SK-N-SH (cell line): Measurements from ENCODE around the gene SLC24A3. TPM values are rescaled to one million over a fixed set of nuclear protein-coding genes. Genes with fewer than 3 reads are reported as not detected.

Experiments used
- CTCF ChIA-PET: fragments of 300-600, 350-600 bp; formaldehyde crosslinking; extraction: SDS; loops from one replicate; lab custom pipeline; 2021; lab: Yijun Ruan, JAX
- POLR2A ChIA-PET: fragments of 350-600 bp; sonication (Branson Sonifier 250); formaldehyde crosslinking; extraction: SDS; loops from one replicate; lab custom pipeline; 2020; ENCODE audit warnings: antibody characterized with exemption, inconsistent platforms; lab: Yijun Ruan, JAX
- DNase-seq: peaks from one replicate; pipeline ENCODE4 v3.0.0; 2012
- H2AFZ ChIP-seq: fragments of 200-600 bp; sonication (generic); 2 replicates; pipeline ENCODE4 v1.8.1; 2016; ENCODE audit warnings: antibody characterized with exemption, mild to moderate bottlenecking, low read depth
- H3F3A ChIP-seq: fragments of 200-600 bp; sonication (generic); replicated peaks from 2 replicates; pipeline ENCODE3; 2016; ENCODE audit warnings: antibody characterized with exemption, mild to moderate bottlenecking; ENCODE audit not compliant: insufficient read depth
- H3K27ac ChIP-seq, 2 experiments: fragments of 200-500 bp in 1 of 2; fragments of 200-600 bp in 1 of 2; sonication (Bioruptor generic) in 1 of 2; sonication (generic), shearing (Covaris generic) in 1 of 2; 2 replicates each; pipeline versions ENCODE4 v1.5.1 to v1.6.1; 2014 to 2016; ENCODE audit warnings: low read depth in 2 of 2, inconsistent platforms in 1 of 2, low read length in 1 of 2, mild to moderate bottlenecking in 1 of 2, mixed read lengths in 1 of 2
- H3K27me3 ChIP-seq: fragments of 200-600 bp; sonication (generic), shearing (Covaris generic); 2 replicates; pipeline ENCODE4 v1.6.1; 2016; ENCODE audit warnings: mixed run types; ENCODE audit not compliant: insufficient read depth
- H3K36me3 ChIP-seq, 2 experiments: fragments of 200-500 bp in 1 of 2; fragments of 200-600 bp in 1 of 2; sonication (Bioruptor generic) in 1 of 2; sonication (generic) in 1 of 2; replicated peaks in 1 of 2; 2 replicates each; pipeline versions ENCODE3 to v1.5.1; 2014 to 2016; ENCODE audit warnings: low read length in 1 of 2, mild to moderate bottlenecking in 1 of 2; ENCODE audit not compliant: insufficient read depth in 2 of 2, control insufficient read depth in 1 of 2
- H3K4me1 ChIP-seq, 2 experiments: fragments of 200-500 bp in 1 of 2; fragments of 200-600 bp in 1 of 2; sonication (Bioruptor generic) in 1 of 2; sonication (generic), shearing (Covaris generic) in 1 of 2; 2 replicates each; pipeline versions ENCODE4 v1.5.1 to v1.6.1; 2014 to 2016; ENCODE audit warnings: low read depth in 1 of 2, low read length in 1 of 2, mixed run types in 1 of 2; ENCODE audit not compliant: insufficient read depth in 2 of 2, control insufficient read depth in 1 of 2
- H3K4me2 ChIP-seq: fragments of 200-600 bp; sonication (generic), shearing (Covaris generic); 2 replicates; pipeline ENCODE4 v1.6.1; 2017; ENCODE audit warnings: mixed run types
- H3K4me3 ChIP-seq, 2 experiments: fragments of 200-500 bp in 1 of 2; fragments of 200-600 bp in 1 of 2; sonication (Bioruptor generic) in 1 of 2; sonication (generic), shearing (Covaris generic) in 1 of 2; 2 replicates each; pipeline versions ENCODE4 v1.5.1 to v1.8.1; 2014 to 2016; ENCODE audit warnings: low read depth in 2 of 2, inconsistent platforms in 1 of 2, low read length in 1 of 2, mild to moderate bottlenecking in 1 of 2, mixed read lengths in 1 of 2, moderate library complexity in 1 of 2
- H3K79me2 ChIP-seq: fragments of 200-600 bp; sonication (generic); 2 replicates; pipeline ENCODE4 v1.8.1; 2017; ENCODE audit warnings: mild to moderate bottlenecking; ENCODE audit not compliant: insufficient read depth
- H3K9ac ChIP-seq: fragments of 200-600 bp; sonication (generic); 2 replicates; pipeline ENCODE4 v1.6.1; 2017; ENCODE audit warnings: mixed run types
- H3K9me2 ChIP-seq: fragments of 200-600 bp; sonication (generic); 2 replicates; pipeline ENCODE4 v1.6.1; 2017; ENCODE audit warnings: mixed run types
- H3K9me3 ChIP-seq: fragments of 200-600 bp; sonication (generic); 2 replicates; pipeline ENCODE4 v1.6.1; 2017; ENCODE audit warnings: mixed run types, mild to moderate bottlenecking, moderate library complexity
- H4K20me1 ChIP-seq: fragments of 200-600 bp; sonication (generic); 2 replicates; pipeline ENCODE4 v1.6.1; 2017; ENCODE audit warnings: mild to moderate bottlenecking, mixed run types; ENCODE audit not compliant: insufficient read depth
- JUND ChIP-seq: IDR thresholded peaks from 2 replicates; pipeline ENCODE4 v1.4.0; 2012
- NFIC ChIP-seq: IDR thresholded peaks from 2 replicates; pipeline ENCODE4 v1.4.0; 2012; ENCODE audit warnings: borderline replicate concordance
- RAD21 ChIP-seq: IDR thresholded peaks from 2 replicates; pipeline ENCODE4 v1.6.1; 2012; ENCODE audit warnings: mild to moderate bottlenecking, low read length
- TEAD4 ChIP-seq: IDR thresholded peaks from 2 replicates; pipeline ENCODE4 v1.4.0; 2012; ENCODE audit warnings: mild to moderate bottlenecking, borderline replicate concordance; ENCODE audit not compliant: insufficient read depth
- WGBS: methylation state at CpG from one replicate; pipeline ENCODE4 v1.1.6; 2017; ENCODE audit warnings: low lambda C conversion rate; 5-methylcytosine and 5-hydroxymethylcytosine counted together
- polyA plus RNA-seq, 3 experiments: library from polyadenylated mRNA; depleted of rRNA; stranded (reverse); fragments of >200 nt; gene quantifications; 2 replicates each; pipeline ENCODE4 v1.2.3, GENCODE V29; 2012
- TF ChIP-seq, protein P1 (sequence below): fragments of 150-350 bp; IDR thresholded peaks from 2 replicates; pipeline ENCODE4 v1.6.1; 2016; ENCODE audit warnings: mild to moderate bottlenecking, low read depth, low read length
- TF ChIP-seq, protein P2 (sequence below): IDR thresholded peaks from 2 replicates; pipeline ENCODE4 v1.6.1; 2012; ENCODE audit warnings: mild to moderate bottlenecking, low read depth, low read length, moderate library complexity
- TF ChIP-seq, protein P3 (sequence below): IDR thresholded peaks from 2 replicates; pipeline ENCODE4 v1.4.0; 2012; ENCODE audit warnings: low read depth, borderline replicate concordance
- TF ChIP-seq, protein P4 (sequence below): IDR thresholded peaks from 2 replicates; pipeline ENCODE4; 2012

SLC24A3 gene
- polyA plus RNA-seq, 1 of the 3 experiments (the other 2 are of a cell fraction), result not detected

DNA sequence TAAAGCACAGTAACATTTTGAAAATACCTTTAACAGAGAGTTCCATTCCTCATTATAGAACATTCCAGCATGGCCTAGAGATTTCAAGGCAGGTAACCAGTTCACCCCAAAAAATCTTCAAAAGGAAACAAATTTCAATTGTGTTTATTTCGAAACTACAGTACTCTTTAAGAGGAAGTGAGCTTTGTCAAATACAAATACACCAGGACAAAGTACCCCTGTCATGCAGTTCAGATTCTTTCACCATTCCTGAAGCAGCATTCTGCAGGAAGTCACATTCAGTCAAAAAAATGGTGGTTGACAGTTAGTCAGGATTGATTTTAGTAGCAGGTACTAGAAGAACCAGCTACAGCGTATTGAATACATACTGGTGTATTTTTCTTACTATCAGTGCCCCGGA, 456.0 kb downstream of the SLC24A3 start:
- H3F3A ChIP-seq, result no peaks in the 10 kb centered on the region
- H3K27ac ChIP-seq, result no peak overlapping the region
- no peaks in the 10 kb centered on the region for H3K4me1 ChIP-seq
- H3K36me3 ChIP-seq, result no peaks in the 10 kb centered on the region
- no peak for TF ChIP-seq TEAD4
- no peak overlapping the region for H2AFZ ChIP-seq
- H3K27me3 ChIP-seq, result peaks cover 55% of the 10 kb centered on the region; the same call in 1 of the 2 replicates
- no peaks in the 10 kb centered on the region for H3K9me2 ChIP-seq
- H3K4me2 ChIP-seq, result no peak overlapping the region
- DNase-seq, result no peak
- CTCF ChIA-PET, result interaction anchor here (1.2 kb wide), 1 partner anchor 40 kb away, joined by 3 read pairs; no protein-coding TSS in a partner anchor
- POLR2A ChIA-PET, result no interaction called here
- H3K9me3 ChIP-seq, result no peaks in the 10 kb centered on the region
- 31% methylated on average over 3 of the region's 3 CpGs for WGBS
- H3K79me2 ChIP-seq, result no peaks in the 10 kb centered on the region
- no peaks in the 10 kb centered on the region for H4K20me1 ChIP-seq
- no peak overlapping the region for H3K4me3 ChIP-seq
- H3K9ac ChIP-seq, result no peak overlapping the region

DNA sequence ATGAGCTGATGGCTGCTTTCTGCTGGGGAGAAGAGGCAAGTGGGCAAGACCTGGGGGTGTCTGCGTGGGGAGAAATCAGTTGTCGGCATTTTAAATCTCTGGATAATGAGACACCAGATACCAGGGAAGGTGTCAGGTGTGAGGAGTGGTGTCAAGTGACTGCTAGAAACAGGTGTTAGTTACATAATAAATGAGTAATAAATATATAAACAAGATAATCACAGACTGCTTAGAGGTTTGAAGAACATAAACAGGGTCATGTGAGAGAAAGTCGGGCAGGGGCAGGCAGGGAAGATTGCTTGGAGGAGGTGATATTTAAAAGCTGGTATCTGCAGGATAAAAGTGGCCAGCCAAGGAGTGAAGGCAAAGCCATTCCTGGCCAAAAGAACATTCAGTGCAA, 458.4 kb downstream of the SLC24A3 start:
- ChIA-PET POLR2A (no interaction called here), CTCF (interaction anchor here (6.0 kb wide), 1 partner anchor 9 kb away, joined by 50 read pairs; no protein-coding TSS in a partner anchor)
- no peak overlapping the region for H3K27ac ChIP-seq
- peaks cover 38% of the 10 kb centered on the region; the same call in 1 of the 2 replicates for H3K27me3 ChIP-seq
- H2AFZ ChIP-seq, result no peak overlapping the region
- no peak overlapping the region for H3K4me3 ChIP-seq
- no peak for DNase-seq
- H3K4me2 ChIP-seq, result no peak overlapping the region
- TF ChIP-seq, protein P1, sequence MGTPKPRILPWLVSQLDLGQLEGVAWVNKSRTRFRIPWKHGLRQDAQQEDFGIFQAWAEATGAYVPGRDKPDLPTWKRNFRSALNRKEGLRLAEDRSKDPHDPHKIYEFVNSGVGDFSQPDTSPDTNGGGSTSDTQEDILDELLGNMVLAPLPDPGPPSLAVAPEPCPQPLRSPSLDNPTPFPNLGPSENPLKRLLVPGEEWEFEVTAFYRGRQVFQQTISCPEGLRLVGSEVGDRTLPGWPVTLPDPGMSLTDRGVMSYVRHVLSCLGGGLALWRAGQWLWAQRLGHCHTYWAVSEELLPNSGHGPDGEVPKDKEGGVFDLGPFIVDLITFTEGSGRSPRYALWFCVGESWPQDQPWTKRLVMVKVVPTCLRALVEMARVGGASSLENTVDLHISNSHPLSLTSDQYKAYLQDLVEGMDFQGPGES, result no peak
- TF ChIP-seq TEAD4, result no peak
- no peak for TF ChIP-seq NFIC
- TF ChIP-seq, protein P2, sequence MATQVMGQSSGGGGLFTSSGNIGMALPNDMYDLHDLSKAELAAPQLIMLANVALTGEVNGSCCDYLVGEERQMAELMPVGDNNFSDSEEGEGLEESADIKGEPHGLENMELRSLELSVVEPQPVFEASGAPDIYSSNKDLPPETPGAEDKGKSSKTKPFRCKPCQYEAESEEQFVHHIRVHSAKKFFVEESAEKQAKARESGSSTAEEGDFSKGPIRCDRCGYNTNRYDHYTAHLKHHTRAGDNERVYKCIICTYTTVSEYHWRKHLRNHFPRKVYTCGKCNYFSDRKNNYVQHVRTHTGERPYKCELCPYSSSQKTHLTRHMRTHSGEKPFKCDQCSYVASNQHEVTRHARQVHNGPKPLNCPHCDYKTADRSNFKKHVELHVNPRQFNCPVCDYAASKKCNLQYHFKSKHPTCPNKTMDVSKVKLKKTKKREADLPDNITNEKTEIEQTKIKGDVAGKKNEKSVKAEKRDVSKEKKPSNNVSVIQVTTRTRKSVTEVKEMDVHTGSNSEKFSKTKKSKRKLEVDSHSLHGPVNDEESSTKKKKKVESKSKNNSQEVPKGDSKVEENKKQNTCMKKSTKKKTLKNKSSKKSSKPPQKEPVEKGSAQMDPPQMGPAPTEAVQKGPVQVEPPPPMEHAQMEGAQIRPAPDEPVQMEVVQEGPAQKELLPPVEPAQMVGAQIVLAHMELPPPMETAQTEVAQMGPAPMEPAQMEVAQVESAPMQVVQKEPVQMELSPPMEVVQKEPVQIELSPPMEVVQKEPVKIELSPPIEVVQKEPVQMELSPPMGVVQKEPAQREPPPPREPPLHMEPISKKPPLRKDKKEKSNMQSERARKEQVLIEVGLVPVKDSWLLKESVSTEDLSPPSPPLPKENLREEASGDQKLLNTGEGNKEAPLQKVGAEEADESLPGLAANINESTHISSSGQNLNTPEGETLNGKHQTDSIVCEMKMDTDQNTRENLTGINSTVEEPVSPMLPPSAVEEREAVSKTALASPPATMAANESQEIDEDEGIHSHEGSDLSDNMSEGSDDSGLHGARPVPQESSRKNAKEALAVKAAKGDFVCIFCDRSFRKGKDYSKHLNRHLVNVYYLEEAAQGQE, result no peak
- TF ChIP-seq, protein P3, sequence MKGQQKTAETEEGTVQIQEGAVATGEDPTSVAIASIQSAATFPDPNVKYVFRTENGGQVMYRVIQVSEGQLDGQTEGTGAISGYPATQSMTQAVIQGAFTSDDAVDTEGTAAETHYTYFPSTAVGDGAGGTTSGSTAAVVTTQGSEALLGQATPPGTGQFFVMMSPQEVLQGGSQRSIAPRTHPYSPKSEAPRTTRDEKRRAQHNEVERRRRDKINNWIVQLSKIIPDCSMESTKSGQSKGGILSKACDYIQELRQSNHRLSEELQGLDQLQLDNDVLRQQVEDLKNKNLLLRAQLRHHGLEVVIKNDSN, result no peak
- no peak for TF ChIP-seq RAD21
- TF ChIP-seq, protein P4, sequence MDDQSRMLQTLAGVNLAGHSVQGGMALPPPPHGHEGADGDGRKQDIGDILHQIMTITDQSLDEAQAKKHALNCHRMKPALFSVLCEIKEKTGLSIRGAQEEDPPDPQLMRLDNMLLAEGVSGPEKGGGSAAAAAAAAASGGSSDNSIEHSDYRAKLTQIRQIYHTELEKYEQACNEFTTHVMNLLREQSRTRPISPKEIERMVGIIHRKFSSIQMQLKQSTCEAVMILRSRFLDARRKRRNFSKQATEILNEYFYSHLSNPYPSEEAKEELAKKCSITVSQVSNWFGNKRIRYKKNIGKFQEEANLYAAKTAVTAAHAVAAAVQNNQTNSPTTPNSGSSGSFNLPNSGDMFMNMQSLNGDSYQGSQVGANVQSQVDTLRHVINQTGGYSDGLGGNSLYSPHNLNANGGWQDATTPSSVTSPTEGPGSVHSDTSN, result no peak
- TF ChIP-seq JUND, result no peak
- WGBS, result 63% methylated on average over 3 of the region's 3 CpGs
- no peaks in the 10 kb centered on the region for H3K79me2 ChIP-seq
- no peak overlapping the region for H3K9ac ChIP-seq
- no peaks in the 10 kb centered on the region for H3K4me1 ChIP-seq
- H3K9me2 ChIP-seq, result no peaks in the 10 kb centered on the region
- no peaks in the 10 kb centered on the region for H3K36me3 ChIP-seq
- H3K9me3 ChIP-seq, result no peaks in the 10 kb centered on the region
- no peaks in the 10 kb centered on the region for H3F3A ChIP-seq
- H4K20me1 ChIP-seq, result no peaks in the 10 kb centered on the region
